HG03457 (cell line): Measurements from ENCODE around the gene PTPRQ.

Experiments
- ATAC-seq: cut with Tn5 transposase; IDR thresholded peaks from one replicate; pipeline ENCODE4 v1.9.1; 2021; ENCODE audit warnings: moderate number of reproducible peaks; ENCODE audit not compliant: unreplicated experiment

PTPRQ gene

GRCh38 chr12:80551897-80552296, 107.9 kb downstream of the PTPRQ start:
- no peak for ATAC-seq

- ATAC-seq, result no peak
These were observed 109.3 kb downstream of the PTPRQ start for GRCh38 chr12:80553316-80553715.

- no peak for ATAC-seq
These were observed 112.5 kb downstream of the PTPRQ start for GRCh38 chr12:80556566-80556965.

GRCh38 chr12:80559766-80560165, 115.7 kb downstream of the PTPRQ start:
- ATAC-seq, result no peak

- ATAC-seq, result no peak
These were observed 121.2 kb downstream of the PTPRQ start for GRCh38 chr12:80565271-80565670.

- no peak for ATAC-seq
These were observed 123.4 kb downstream of the PTPRQ start for GRCh38 chr12:80567401-80567800.

GRCh38 chr12:80576641-80577418, 132.8 kb downstream of the PTPRQ start:
- ATAC-seq, result no peak

GRCh38 chr12:80580254-80580653, 136.2 kb downstream of the PTPRQ start:
- ATAC-seq, result no peak

- no peak for ATAC-seq
These were observed 137.7 kb downstream of the PTPRQ start for GRCh38 chr12:80581783-80582182.

- no peak for ATAC-seq
These were observed 138.4 kb downstream of the PTPRQ start for GRCh38 chr12:80582431-80582830.

- ATAC-seq, result no peak
These were observed 145.0 kb downstream of the PTPRQ start for GRCh38 chr12:80589077-80589476.

GRCh38 chr12:80590085-80590484, 146.1 kb downstream of the PTPRQ start:
- ATAC-seq, result no peak

- ATAC-seq, result no peak
These were observed 149.7 kb downstream of the PTPRQ start for GRCh38 chr12:80593766-80594165.

GRCh38 chr12:80596509-80596908, 152.5 kb downstream of the PTPRQ start:
- no peak for ATAC-seq

GRCh38 chr12:80598004-80598606, 154.1 kb downstream of the PTPRQ start:
- no peak for ATAC-seq

- ATAC-seq, result no peak
These were observed 158.4 kb downstream of the PTPRQ start for GRCh38 chr12:80602455-80602854.

GRCh38 chr12:80607361-80608135, 163.5 kb downstream of the PTPRQ start:
- ATAC-seq, result no peak

GRCh38 chr12:80617733-80618132, 173.7 kb downstream of the PTPRQ start:
- no peak for ATAC-seq

- ATAC-seq, result no peak
These were observed 176.2 kb downstream of the PTPRQ start for GRCh38 chr12:80620281-80620680.

GRCh38 chr12:80622271-80622670, 178.2 kb downstream of the PTPRQ start:
- ATAC-seq, result no peak

- ATAC-seq, result no peak
These were observed 181.0 kb downstream of the PTPRQ start for GRCh38 chr12:80625051-80625450.

GRCh38 chr12:80625901-80626300, 181.9 kb downstream of the PTPRQ start:
- ATAC-seq, result no peak
